H1 (cell line): ENCODE measurements around the gene LHX5. TPM values are rescaled to one million over a fixed set of nuclear protein-coding genes. Genes with fewer than 3 reads are reported as not detected.

Experiments
- E2F6 ChIP-seq: IDR thresholded peaks from 2 replicates; pipeline ENCODE4 v1.6.1; 2012; ENCODE audit warnings: inconsistent platforms
- EGR1 ChIP-seq: IDR thresholded peaks from 2 replicates; pipeline ENCODE4 v1.6.1; 2011; ENCODE audit warnings: low read depth, low read length, borderline replicate concordance
- GTF2F1 ChIP-seq: IDR thresholded peaks from 2 replicates; pipeline ENCODE4 v1.6.1; 2012; ENCODE audit warnings: low read depth, low read length, improper control_type of control experiment, borderline replicate concordance
- JUN ChIP-seq: IDR thresholded peaks from 2 replicates; pipeline ENCODE4 v1.6.1; 2011; ENCODE audit warnings: low read depth, mild to moderate bottlenecking, improper control_type of control experiment, low read length
- NANOG ChIP-seq: IDR thresholded peaks from 2 replicates; pipeline ENCODE4 v1.6.1; 2011; ENCODE audit warnings: low read length, low read depth, mild to moderate bottlenecking, inconsistent platforms; ENCODE audit not compliant: insufficient read depth, poor library complexity, severe bottlenecking
- NRF1 ChIP-seq: IDR thresholded peaks from 2 replicates; pipeline ENCODE4 v1.6.1; 2011; ENCODE audit warnings: mild to moderate bottlenecking, low read depth, low read length, improper control_type of control experiment
- POLR2A ChIP-seq, 2 experiments: IDR thresholded peaks; 1 replicate in 1 of 2; 2 replicates in 1 of 2; pipeline ENCODE4 v1.6.1; 2011; ENCODE audit warnings: low read depth in 2 of 2, low read length in 2 of 2, mild to moderate bottlenecking in 2 of 2; ENCODE audit errors: control extremely low read depth in 1 of 2
- RAD21 ChIP-seq, 2 experiments: IDR thresholded peaks in 1 of 2; conservative IDR thresholded peaks in 1 of 2; 2 replicates each; pipeline ENCODE4 v1.6.1; 2011; ENCODE audit warnings: low read depth in 2 of 2, low read length in 2 of 2, improper control_type of control experiment in 1 of 2, inconsistent platforms in 1 of 2, mild to moderate bottlenecking in 1 of 2, moderate library complexity in 1 of 2
- TEAD4 ChIP-seq: IDR thresholded peaks from 2 replicates; pipeline ENCODE4 v1.6.1; 2012; ENCODE audit warnings: low read depth, low read length, inconsistent platforms, mixed read lengths
- polyA plus RNA-seq, 7 experiments: library from polyadenylated mRNA; depleted of rRNA in 3 of 7; stranded (reverse) in 5 of 7; unstranded in 2 of 7; fragments of >200 nt in 5 of 7; fragments of 200-250 nt in 2 of 7; gene quantifications; 1 replicate in 5 of 7; 2 replicates in 1 of 7; 4 replicates in 1 of 7; pipeline versions ENCODE4 v1.2.1 to v1.2.3, GENCODE V29; 2011 to 2013; ENCODE audit warnings: missing spikeins in 2 of 7, mixed read lengths in 2 of 7
- total RNA-seq: library from RNA; stranded (reverse); fragmentation: NEBNext Ultra II Directional; extraction: Animal tissue kit (Norgen Biotek cat#: 25700); gene quantifications from 2 replicates; pipeline ENCODE4 v1.2.1, GENCODE V29; 2021
- TF ChIP-seq, protein P1 (sequence below): fragments of 300-600 bp; sonication (generic); IDR thresholded peaks from 2 replicates; pipeline ENCODE4 v1.7.1; 2012; ENCODE audit warnings: low read length, moderate library complexity, mild to moderate bottlenecking, inconsistent platforms; ENCODE audit not compliant: insufficient replicate concordance

Gene LHX5
- total and polyA plus RNA-seq, 2 of the 8 experiments (the other 6 are each of a cell fraction or from before 2014, with no cell fraction given) = 0.47 to 1.1 TPM

DNA sequence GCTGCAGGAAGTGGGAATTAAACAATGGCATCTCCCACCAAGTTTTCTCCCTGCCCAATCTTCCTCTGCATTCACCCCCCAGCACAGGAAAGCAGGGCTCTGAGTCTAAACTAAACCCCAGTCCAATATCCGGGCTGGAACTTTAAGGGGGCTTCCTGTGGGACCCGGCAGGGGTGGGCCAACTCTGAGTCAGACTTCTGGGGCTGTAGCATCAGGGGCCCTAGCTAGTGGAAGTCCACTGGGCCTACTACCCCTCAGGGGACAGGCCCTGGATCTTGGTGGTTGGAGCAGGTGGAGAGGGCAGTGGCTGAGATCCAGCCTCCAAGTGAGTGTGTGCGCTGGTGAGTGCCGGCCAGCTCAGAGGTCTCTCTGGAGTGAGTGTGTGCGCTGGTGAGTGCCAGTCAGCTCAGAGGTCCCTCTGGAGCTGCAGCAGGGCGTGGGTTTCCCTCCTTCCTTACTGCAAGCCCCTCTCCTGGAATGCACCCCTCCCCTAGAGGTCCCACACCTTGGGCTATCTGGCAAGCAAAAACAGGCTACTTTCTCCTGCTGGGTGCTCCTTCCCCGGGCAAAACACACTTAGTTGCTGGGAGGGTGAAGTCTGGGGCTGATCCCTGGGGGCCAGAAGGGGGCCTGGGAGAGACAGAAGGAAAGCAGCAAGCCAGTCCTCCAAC, 5.6 kb upstream of the LHX5 start (continued):
- TF ChIP-seq, protein P1, sequence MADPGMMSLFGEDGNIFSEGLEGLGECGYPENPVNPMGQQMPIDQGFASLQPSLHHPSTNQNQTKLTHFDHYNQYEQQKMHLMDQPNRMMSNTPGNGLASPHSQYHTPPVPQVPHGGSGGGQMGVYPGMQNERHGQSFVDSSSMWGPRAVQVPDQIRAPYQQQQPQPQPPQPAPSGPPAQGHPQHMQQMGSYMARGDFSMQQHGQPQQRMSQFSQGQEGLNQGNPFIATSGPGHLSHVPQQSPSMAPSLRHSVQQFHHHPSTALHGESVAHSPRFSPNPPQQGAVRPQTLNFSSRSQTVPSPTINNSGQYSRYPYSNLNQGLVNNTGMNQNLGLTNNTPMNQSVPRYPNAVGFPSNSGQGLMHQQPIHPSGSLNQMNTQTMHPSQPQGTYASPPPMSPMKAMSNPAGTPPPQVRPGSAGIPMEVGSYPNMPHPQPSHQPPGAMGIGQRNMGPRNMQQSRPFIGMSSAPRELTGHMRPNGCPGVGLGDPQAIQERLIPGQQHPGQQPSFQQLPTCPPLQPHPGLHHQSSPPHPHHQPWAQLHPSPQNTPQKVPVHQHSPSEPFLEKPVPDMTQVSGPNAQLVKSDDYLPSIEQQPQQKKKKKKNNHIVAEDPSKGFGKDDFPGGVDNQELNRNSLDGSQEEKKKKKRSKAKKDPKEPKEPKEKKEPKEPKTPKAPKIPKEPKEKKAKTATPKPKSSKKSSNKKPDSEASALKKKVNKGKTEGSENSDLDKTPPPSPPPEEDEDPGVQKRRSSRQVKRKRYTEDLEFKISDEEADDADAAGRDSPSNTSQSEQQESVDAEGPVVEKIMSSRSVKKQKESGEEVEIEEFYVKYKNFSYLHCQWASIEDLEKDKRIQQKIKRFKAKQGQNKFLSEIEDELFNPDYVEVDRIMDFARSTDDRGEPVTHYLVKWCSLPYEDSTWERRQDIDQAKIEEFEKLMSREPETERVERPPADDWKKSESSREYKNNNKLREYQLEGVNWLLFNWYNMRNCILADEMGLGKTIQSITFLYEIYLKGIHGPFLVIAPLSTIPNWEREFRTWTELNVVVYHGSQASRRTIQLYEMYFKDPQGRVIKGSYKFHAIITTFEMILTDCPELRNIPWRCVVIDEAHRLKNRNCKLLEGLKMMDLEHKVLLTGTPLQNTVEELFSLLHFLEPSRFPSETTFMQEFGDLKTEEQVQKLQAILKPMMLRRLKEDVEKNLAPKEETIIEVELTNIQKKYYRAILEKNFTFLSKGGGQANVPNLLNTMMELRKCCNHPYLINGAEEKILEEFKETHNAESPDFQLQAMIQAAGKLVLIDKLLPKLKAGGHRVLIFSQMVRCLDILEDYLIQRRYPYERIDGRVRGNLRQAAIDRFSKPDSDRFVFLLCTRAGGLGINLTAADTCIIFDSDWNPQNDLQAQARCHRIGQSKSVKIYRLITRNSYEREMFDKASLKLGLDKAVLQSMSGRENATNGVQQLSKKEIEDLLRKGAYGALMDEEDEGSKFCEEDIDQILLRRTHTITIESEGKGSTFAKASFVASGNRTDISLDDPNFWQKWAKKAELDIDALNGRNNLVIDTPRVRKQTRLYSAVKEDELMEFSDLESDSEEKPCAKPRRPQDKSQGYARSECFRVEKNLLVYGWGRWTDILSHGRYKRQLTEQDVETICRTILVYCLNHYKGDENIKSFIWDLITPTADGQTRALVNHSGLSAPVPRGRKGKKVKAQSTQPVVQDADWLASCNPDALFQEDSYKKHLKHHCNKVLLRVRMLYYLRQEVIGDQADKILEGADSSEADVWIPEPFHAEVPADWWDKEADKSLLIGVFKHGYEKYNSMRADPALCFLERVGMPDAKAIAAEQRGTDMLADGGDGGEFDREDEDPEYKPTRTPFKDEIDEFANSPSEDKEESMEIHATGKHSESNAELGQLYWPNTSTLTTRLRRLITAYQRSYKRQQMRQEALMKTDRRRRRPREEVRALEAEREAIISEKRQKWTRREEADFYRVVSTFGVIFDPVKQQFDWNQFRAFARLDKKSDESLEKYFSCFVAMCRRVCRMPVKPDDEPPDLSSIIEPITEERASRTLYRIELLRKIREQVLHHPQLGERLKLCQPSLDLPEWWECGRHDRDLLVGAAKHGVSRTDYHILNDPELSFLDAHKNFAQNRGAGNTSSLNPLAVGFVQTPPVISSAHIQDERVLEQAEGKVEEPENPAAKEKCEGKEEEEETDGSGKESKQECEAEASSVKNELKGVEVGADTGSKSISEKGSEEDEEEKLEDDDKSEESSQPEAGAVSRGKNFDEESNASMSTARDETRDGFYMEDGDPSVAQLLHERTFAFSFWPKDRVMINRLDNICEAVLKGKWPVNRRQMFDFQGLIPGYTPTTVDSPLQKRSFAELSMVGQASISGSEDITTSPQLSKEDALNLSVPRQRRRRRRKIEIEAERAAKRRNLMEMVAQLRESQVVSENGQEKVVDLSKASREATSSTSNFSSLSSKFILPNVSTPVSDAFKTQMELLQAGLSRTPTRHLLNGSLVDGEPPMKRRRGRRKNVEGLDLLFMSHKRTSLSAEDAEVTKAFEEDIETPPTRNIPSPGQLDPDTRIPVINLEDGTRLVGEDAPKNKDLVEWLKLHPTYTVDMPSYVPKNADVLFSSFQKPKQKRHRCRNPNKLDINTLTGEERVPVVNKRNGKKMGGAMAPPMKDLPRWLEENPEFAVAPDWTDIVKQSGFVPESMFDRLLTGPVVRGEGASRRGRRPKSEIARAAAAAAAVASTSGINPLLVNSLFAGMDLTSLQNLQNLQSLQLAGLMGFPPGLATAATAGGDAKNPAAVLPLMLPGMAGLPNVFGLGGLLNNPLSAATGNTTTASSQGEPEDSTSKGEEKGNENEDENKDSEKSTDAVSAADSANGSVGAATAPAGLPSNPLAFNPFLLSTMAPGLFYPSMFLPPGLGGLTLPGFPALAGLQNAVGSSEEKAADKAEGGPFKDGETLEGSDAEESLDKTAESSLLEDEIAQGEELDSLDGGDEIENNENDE = peak; percentile 37
- TF ChIP-seq POLR2A (IDR thresholded peaks at IDR 0.05; ENCODE audit: control extremely low read depth in 1 of 2, low read depth in 2 of 2, low read length in 2 of 2) = no peak
- 0 out of 4 replicates have a peak, but pooled peaks of 1 of the 2 experiments have one; percentile 7 for TF ChIP-seq RAD21 (IDR thresholded peaks at IDR 0.05 in 1 of 2, conservative IDR thresholded peaks at IDR 0.05 in 1 of 2; ENCODE audit: low read depth in 2 of 2, low read length in 2 of 2)
- no peak for TF ChIP-seq JUN
- peak; percentile 85 for TF ChIP-seq TEAD4
- no peak for TF ChIP-seq NRF1
- TF ChIP-seq NANOG = no peak
- TF ChIP-seq E2F6 = no peak
- no peak for TF ChIP-seq GTF2F1
- TF ChIP-seq EGR1 = peak; percentile 93
